Left lung (tissue), 10 donors: Measurements from ENCODE around the gene PRKACG. TPM values are rescaled to one million over a fixed set of nuclear protein-coding genes. Genes with fewer than 3 reads are reported as not detected.
"Not testable (repeated sequence)": the region's sequence is repeated elsewhere in the genome, so short reads cannot be mapped to it uniquely, and the experiment has no call there.

Experiments used
- ATAC-seq: fragments of 200-7000 bp; cut with Tn5 transposase; one replicate; pipeline ENCODE4 v1.9.1; 2020; ENCODE audit warnings: moderate library complexity
- DNase-seq, 4 donors: peaks; one replicate each; pipeline ENCODE4 v3.0.0-alpha.2; 2013 to 2020
- H3K27ac ChIP-seq, 2 donors: fragments of 200-600 bp; sonication (generic) in 1 of 2; one replicate each; pipeline versions ENCODE4 v1.5.0 to v1.8.0; 2020 to 2021
- H3K27me3 ChIP-seq, 2 donors: fragments of 200-600 bp; sonication (generic) in 1 of 2; one replicate each; pipeline versions ENCODE4 v1.5.0 to v1.8.0; 2020 to 2021
- H3K36me3 ChIP-seq, 2 donors: fragments of 200-600 bp; sonication (generic) in 1 of 2; one replicate each; pipeline versions ENCODE4 v1.5.0 to v1.8.0; 2020 to 2021
- H3K4me1 ChIP-seq, 2 donors: fragments of 200-600 bp; one replicate each; pipeline ENCODE4 v1.8.0; 2021
- H3K4me3 ChIP-seq, 2 donors: fragments of 200-600 bp; sonication (generic) in 1 of 2; one replicate each; pipeline versions ENCODE4 v1.5.0 to v1.8.0; 2020 to 2021; ENCODE audit warnings: mild to moderate bottlenecking in 1 of 2
- H3K9me3 ChIP-seq, 2 donors: fragments of 200-600 bp; sonication (generic) in 1 of 2; one replicate each; pipeline versions ENCODE4 v1.5.0 to v1.8.0; 2020 to 2021
- CTCF ChIP-seq, 2 donors: fragments of 200-600 bp; sonication (generic) in 1 of 2; IDR thresholded peaks; one replicate each; pipeline versions ENCODE4 v1.5.0 to v1.8.0; 2021; ENCODE audit warnings: antibody characterized with exemption in 2 of 2
- intact Hi-C, 2 donors: fragments of 100-400 bp; cut with DNase I; formaldehyde crosslinking; loops; one replicate each; pipeline versions ENCODE4 v1.11.2 to v1.14.2; 2022
- polyA plus RNA-seq, 6 donors: library from polyadenylated mRNA; unstranded; fragments of 120-200 nt; gene quantifications; one replicate each; pipeline ENCODE4 v1.2.1, GENCODE V29; 2013; ENCODE audit not compliant: insufficient read length in 6 of 6
- total RNA-seq, 2 donors: library from RNA; stranded (reverse); fragmentation: NEBNext Ultra II Directional; extraction: Animal tissue kit (Norgen Biotek cat#: 25700); gene quantifications; one replicate each; pipeline ENCODE4 v1.2.1, GENCODE V29; 2021
- donor health status: DM: no; HTN: yes; CAD: no.
- donor health status: DM: no; HTN: no; CAD: no.

PRKACG gene
- total and polyA plus RNA-seq, 8 donors: 0.14 TPM; not detected in 7

DNA sequence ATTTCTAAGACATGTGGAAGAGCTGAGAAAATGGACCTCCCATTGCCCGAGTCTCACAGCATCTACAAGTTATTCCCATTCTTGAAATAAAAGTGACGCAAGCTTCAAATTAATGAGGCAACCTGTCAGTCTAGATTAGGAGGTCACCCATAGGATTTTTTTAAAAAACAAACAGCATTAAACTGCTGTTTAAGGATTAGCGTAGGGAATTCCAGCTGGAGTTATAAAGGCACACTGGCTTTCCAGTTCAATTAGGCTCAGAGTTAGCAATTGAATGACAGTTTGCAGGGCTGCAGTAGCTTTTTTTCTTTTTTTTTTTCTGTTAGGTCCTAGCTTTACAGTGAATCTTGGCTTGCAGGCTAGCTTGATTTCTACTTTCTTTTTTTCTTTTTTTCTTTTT, 16.2 kb downstream of the PRKACG start:
- intact Hi-C loops: no loop called here
- no peaks in the 10 kb centered on the region for H3K9me3 ChIP-seq
- no peak for ATAC-seq

DNA sequence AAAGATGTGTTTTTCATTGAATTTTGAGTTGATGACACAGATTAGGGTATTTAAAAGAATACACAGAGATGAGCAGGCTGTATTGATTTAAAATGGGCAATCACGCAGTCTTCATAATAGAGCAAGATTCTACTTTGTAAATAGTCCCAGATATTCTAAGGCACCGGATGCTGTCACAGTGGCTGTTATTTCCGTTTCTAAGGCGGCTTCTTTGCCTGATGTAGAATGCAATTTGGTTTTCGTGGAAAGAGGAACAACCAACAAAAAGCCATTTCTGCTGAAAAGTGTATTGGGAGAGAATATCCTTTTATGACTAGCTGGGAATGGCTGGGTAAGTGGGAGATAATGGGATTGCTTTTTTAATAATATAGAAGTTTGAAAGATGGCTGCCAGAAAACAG, 17.5 kb downstream of the PRKACG start:
- TF ChIP-seq CTCF (IDR thresholded peaks at IDR 0.05): no peak
- intact Hi-C loops: no loop called here
- DNase-seq (no peak), ATAC-seq (no peak)
- no peaks in the 10 kb centered on the region for H3K27me3 ChIP-seq
- no peaks in the 10 kb centered on the region for H3K9me3 ChIP-seq
- H3K27ac ChIP-seq: peak overlapping the region in 1 of 2 donors; percentile 72
- H3K4me3 ChIP-seq: peak overlapping the region in 1 of 2 donors; percentile 11
- no peaks in the 10 kb centered on the region for H3K36me3 ChIP-seq
- H3K4me1 ChIP-seq: peaks cover 0 to 28% of the 10 kb centered on the region in 2 donors

More for the DNA sequence above, 16.2 kb downstream of the PRKACG start:
- Histone ChIP-seq H3K4me3 (peak overlapping the region in 1 of 2 donors; percentile 11), H3K27ac (peak overlapping the region; percentile 7 to 72), H3K27me3 (no peaks in the 10 kb centered on the region), H3K4me1 (peaks cover 0 to 28% of the 10 kb centered on the region in 2 donors), H3K36me3 (no peaks in the 10 kb centered on the region)
- DNase-seq: no peak
- TF ChIP-seq CTCF (IDR thresholded peaks at IDR 0.05): no peak

DNA sequence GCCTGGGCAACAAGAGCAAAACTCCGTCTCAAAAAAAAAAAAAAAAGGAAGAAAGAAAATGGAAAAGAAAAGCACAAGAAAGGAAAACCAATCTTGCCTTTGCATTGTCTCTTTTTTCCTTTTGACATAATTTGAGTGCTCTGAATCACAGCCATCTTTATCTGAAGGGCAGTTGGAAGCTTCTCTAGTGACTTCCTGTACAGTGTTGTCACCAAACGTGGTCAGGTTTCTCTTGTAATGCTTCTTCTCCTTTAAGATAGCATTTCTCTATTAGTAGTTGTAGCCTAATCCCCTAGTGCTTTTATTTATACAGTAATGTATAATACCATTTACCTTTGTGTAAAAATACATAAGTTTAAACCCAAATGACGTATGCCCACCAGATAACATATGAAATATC, 18.1 kb downstream of the PRKACG start:
- H3K36me3 ChIP-seq: no peaks in the 10 kb centered on the region
- no peak for TF ChIP-seq CTCF (IDR thresholded peaks at IDR 0.05)
- H3K27me3 ChIP-seq: no peaks in the 10 kb centered on the region
- no peak overlapping the region for H3K4me3 ChIP-seq
- no peak for ATAC-seq
- intact Hi-C loops: no loop called here
- no peaks in the 10 kb centered on the region for H3K9me3 ChIP-seq
- H3K4me1 ChIP-seq: peaks cover 0 to 28% of the 10 kb centered on the region in 2 donors
- DNase-seq: no peak
- peak overlapping the region in 1 of 2 donors; percentile 72 for H3K27ac ChIP-seq

DNA sequence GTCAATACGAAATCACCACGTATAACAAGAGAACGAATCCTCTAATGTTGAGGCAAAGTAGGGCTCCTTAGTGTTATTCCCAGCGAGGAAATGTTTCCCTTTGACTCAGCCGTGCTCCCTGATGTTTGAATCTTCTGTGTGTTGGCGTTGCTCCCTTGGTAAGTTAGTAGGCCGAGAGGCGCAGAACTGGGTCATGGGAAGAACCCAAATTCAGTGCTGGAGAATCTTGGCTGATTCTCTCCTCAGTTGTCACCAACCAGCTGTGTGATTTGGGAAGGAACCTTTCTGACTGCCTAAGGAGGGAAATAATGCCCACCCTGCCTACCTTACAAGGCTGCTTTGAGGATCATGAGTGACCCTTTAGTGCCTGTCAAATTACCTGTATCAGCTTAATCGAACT, 22.5 kb downstream of the PRKACG start:
- intact Hi-C loops: no loop called here
- no peaks in the 10 kb centered on the region for H3K36me3 ChIP-seq
- H3K9me3 ChIP-seq: no peaks in the 10 kb centered on the region
- no peak overlapping the region for H3K4me3 ChIP-seq
- H3K27me3 ChIP-seq: no peaks in the 10 kb centered on the region
- TF ChIP-seq CTCF (IDR thresholded peaks at IDR 0.05): no peak
- peaks cover 0 to 8% of the 10 kb centered on the region in 2 donors for H3K4me1 ChIP-seq
- ATAC-seq: no peak
- H3K27ac ChIP-seq: no peak overlapping the region
- no peak for DNase-seq

- H3K27me3 ChIP-seq, H3K27ac ChIP-seq, H3K4me1 ChIP-seq, H3K9me3 ChIP-seq, DNase-seq, ATAC-seq, H3K36me3 ChIP-seq, intact Hi-C loops, H3K4me3 ChIP-seq: not testable (repeated sequence)
Observed at GRCh38 chr9:68986949-68987348, 27.0 kb downstream of the PRKACG start.
